Activated CD8-positive, alpha-beta memory T cell treated with anti-CD3 and anti-CD28 coated beads for 1 hour (primary cell): ENCODE results near the gene PIGS.
"Not testable (repeated sequence)": the region's sequence is repeated elsewhere in the genome, so short reads cannot be mapped to it uniquely, and the experiment has no call there.

Experiments used
- DNase-seq, 2 donors: peaks; one replicate each; pipeline ENCODE4 v3.0.0-alpha.2; 2020; ENCODE audit warnings: low read depth in 1 of 2; ENCODE audit errors: extremely low read depth in 1 of 2

PIGS gene

DNA sequence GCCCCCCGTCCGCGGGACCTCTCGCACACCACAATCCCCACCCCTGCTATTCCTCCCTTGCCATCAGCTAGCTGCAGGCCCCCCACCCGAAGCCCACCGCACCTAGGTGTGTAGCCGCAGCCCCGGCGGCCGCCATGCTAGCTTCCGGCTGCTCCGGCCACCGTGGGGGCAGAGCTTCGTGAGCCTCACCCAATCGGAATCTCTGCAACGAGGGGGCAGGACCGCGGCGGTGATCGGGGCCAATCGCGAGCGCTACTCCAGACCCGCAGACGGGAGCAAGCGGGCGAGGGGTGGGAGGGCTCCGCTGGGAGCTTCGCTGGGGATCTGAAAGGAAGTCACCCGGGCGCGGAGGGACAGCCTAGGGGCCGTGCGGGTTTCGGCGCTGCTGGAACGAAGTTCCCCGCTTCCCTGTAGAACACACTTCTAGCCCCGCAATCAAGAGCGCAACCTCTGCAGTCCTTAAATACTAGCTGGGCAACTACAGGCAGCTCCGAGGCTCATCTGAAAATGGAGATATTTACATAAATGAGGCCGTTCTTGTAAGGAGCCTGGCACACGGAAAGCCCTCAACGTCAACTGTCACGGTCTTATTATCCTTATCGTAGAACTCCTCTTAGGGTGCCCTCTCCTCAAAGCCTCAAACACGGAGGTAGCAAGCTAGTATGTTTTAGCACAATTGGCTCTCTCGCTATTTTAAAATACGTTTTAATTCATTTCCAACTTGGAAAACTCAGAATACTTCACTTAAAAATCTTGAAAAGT, at the start of gene PIGS:
Gene PIGS (minus strand): TSS at position 164 of the 762 bp plus-strand sequence. CDS start 28 bp downstream, at position 136.
- peak; percentile 70 to 85 for DNase-seq

- DNase-seq, result no peak
Measured at GRCh38 chr17:28620010-28620409, 48.7 kb upstream of the PIGS start.

DNA sequence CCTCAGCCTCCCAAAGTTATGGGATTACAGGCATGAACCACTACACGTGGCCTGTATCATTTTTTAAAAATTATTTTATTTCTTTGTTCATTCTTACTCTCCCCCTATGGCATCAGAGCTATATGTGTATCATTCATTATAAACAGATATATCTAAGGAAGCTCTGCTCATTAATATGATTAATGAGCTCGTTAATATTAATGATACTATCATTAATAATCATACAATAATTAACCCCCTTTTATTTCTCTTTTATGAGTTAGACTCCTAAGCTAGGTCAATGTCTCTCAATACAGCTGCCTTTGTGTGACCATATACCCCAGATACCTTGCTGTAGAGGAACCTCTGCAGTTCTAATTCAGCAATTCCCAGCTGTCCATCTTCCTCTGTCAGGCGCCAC, 47.1 kb upstream of the PIGS start:
- DNase-seq, result no peak

DNA sequence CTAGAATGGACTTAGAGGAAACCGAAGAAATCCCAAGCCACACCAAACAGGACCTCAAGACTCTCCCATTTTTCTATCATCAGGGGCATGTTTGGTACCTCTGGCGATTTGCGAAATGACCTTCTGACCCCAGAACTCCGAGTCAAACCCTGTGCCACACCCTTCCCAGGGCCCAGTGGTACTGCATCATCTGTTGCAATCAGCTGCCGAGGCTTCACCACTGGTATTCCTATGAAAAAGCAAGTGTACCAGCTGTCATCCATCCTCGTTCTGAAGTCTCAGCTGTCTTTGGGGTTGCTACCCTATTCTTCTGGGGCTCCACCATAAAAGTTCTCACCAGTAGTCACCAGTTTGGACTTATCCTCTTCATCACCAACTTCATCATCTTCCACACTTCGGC, 45.0 kb upstream of the PIGS start:
- no peak for DNase-seq

GRCh38 chr17:28615260-28615940, 44.1 kb upstream of the PIGS start:
- DNase-seq, result no peak

DNA sequence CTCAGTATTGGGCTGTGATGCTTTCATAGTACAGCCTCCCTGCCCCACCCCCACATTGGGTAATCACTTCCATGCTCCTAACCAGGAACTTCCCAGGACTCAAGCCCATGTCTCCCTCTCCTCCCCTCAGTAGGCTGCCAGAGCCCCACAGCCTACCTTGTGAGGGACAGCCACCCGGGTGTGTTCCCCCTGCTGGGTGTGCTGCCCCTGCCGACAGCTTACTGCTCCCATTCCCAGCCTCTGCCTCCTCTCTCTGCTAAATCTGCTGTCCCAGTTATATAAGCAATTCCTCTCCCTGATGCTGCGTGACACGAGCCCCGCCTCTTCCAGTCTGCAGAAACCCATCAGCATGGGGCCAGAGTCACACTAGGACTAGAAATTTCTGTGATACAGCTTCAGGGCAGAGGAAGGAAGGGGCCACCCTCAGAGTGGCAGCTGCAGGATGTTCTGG, 42.6 kb upstream of the PIGS start, which contains the start of gene RSKR:
Gene RSKR (minus strand): TSS at position 255 of the 451 bp plus-strand sequence. CDS start 24 bp downstream, at position 231.
- no peak for DNase-seq

DNA sequence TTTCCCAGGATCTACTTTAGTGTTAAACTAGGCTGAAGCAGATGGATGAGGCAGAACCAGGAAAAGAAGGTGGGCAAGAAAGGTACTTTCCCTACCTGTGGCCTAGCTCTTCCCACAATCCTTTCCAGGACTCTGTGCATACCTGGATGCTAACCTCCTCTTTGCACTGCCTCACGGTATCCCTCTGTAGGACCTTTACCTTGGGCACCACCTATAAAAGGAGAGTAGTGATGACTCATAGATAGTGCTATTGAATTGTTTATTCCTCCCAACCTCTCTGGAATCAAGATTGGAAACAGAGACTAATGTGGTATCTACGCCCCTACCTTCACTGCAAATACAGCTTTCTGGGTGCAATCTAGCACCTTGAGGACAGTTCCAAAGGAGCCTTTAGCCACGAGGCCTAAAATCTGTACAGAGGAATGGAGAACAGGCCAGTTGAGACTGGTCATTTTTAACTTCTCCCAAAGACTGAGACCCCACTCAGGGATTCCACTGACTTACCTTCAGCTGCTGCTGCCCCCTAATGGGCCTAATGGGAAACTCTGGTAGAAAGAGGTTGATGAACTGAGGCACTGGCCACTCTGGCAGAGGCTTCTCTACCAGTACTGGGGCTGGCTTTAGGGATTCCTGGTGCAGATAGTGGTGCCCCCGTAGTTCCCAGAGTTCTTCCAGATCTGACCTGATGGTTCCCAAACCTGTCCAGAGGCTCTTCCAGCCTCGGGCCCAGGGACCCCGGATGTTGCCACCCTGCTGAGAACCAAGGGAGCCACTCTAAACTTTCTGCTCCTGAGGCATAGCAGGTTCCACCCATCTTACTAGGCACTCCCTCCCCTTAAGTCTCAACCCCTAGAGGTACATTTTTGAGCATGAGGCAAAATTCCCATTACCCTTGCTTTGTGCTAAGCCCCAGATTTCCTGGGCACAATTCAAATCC, 41.9 kb upstream of the PIGS start:
- peak in 1 of 2 donors; percentile 21 for DNase-seq

DNA sequence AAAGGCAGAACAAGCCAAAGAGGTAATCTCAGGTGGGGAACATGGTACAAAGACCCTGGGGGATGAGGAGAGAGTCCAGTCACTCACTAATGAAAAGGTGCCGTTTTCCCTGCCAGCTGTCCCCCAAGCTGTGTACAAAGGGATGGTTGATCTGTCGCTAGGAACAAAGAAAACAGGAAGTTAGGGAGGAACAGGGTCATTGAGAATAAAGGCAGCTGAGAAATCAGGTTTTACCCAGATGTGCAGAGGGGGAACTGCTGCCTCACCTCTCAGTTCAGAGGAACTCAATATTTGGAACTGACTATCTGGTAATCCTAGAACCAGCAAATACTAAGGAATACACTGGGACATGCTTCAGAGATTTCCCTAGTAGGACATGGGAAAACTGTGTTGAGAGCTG, 41.2 kb upstream of the PIGS start:
- no peak for DNase-seq

DNA sequence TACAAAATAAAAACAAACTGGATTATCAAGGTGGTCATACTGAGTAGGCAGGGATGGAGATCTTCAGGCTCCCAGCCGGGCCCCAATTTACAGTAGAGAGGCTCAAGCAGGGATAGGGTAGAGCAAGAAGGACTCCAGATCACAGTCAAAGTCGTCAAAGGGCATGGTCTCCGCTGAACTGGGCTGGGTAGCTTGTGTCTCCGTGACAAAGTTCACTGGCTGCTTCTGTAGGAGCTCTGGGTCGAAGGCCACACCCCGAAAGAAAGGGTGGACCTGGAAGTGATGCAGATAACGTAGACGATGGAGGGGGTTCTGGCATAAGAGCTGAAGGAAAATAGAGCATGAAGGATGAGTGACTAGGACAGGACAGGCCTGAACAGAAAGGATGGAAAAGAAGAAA, 39.1 kb upstream of the PIGS start:
- no peak for DNase-seq

- not testable (repeated sequence) for DNase-seq
Measured at GRCh38 chr17:28604031-28604430, 32.7 kb upstream of the PIGS start.

- DNase-seq, result peak; percentile 35
Measured at GRCh38 chr17:28599311-28600184, 28.2 kb upstream of the PIGS start.

DNA sequence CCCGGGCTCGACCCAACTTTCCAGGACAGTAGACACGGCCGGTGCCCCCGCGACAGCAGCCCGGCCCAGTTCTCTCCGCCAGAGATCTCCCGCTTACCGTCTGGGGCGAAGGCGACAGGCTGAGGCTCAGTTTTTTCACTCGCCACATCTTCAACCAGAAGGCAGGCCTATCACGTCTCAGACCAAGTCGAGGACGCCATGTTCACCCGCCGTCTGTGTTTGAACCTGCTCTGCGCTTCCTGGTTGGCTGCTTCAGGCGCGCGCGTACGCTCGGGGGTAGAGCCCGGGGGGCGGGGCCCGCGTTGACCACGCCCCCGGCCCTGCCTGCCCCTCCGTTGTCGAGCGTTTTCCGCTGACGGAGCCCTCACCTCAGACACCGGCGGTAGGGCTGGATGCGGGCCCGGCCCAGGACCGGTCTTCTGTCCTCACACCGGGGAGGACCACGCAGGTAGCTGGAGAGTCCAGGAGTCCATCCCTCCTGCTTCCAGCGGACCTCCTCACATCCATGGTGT, 27.5 kb upstream of the PIGS start, which contains the start of gene SPAG5:
Gene SPAG5 (minus strand): TSS at position 227 of the 512 bp plus-strand sequence. CDS start 79 bp downstream, at position 148.
- DNase-seq, result peak; percentile 73 to 94

DNA sequence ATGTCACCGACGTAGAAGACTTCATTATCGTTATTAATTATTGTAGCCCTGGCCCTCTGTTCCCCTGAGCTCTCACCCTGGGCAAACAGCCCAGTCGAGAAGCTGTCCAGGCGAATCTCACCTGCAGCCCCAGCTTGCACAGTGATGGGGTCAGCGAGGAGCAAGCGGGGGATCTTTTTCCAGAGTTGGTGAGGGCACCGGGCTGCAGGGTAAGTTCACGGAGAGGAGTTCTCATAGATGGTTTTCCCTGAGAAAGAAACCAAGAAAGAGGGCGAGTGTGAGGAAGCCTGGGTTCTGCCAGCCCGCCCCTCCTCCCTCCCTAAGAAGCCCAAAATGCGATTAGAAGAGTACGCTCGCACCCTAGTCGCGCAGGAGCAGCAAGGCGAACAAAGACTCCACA, 27.1 kb upstream of the PIGS start:
- DNase-seq, result no peak

- no peak for DNase-seq
Measured at GRCh38 chr17:28597606-28598383, 26.5 kb upstream of the PIGS start.

GRCh38 chr17:28592260-28592659, 20.9 kb upstream of the PIGS start:
- no peak for DNase-seq

- DNase-seq, result no peak
Measured at GRCh38 chr17:28585851-28586250, 14.5 kb upstream of the PIGS start.

- no peak for DNase-seq
Measured at GRCh38 chr17:28584434-28584833, 13.1 kb upstream of the PIGS start.

- no peak for DNase-seq
Measured at GRCh38 chr17:28582513-28582912, 11.2 kb upstream of the PIGS start.

GRCh38 chr17:28580959-28581358, 9.6 kb upstream of the PIGS start:
- no peak for DNase-seq
